ENCODE data around the gene SELENBP1. TPM values are rescaled to one million over a fixed set of nuclear protein-coding genes. Genes with fewer than 3 reads are reported as not detected.

Gene SELENBP1
- total and polyA plus RNA-seq, 9 of the 15 experiments (the other 6 are each of a cell fraction or from before 2014, with no cell fraction given) = 25.8 to 81.2 (median 47.1) TPM

- TF ChIP-seq SPI1 (IDR thresholded peaks at IDR 0.05; ENCODE audit: borderline replicate concordance, low read depth, low read length) (no peak), TGIF2 (CRISPR knock-in tag; IDR thresholded peaks at IDR 0.05) (no peak), ZNF589 (CRISPR knock-in tag; IDR thresholded peaks at IDR 0.05; ENCODE audit: low read depth) (no peak), PHF8 (IDR thresholded peaks at IDR 0.05; ENCODE audit: borderline replicate concordance, low read length) (no peak), ZFP36 (IDR thresholded peaks at IDR 0.05; ENCODE audit: low read depth, low read length, partially characterized antibody) (peak; percentile 87), ZBTB7A (IDR thresholded peaks at IDR 0.05; ENCODE audit: borderline replicate concordance, control insufficient read depth, low read depth, low read length) (no peak), CHD1 (IDR thresholded peaks at IDR 0.05; ENCODE audit: low read length) (no peak), ZBTB8A (IDR thresholded peaks at IDR 0.05; ENCODE audit: partially characterized antibody) (no peak), POLR2AphosphoS2 (IDR thresholded peaks at IDR 0.05; ENCODE audit: low read length) (no peak), TEAD4 (IDR thresholded peaks at IDR 0.05; ENCODE audit: low read length) (no peak), TEAD4 (CRISPR knock-in tag; IDR thresholded peaks at IDR 0.05; ENCODE audit: borderline replicate concordance) (no peak), ZNF75A (CRISPR knock-in tag; IDR thresholded peaks at IDR 0.05) (no peak), ZNF436 (CRISPR knock-in tag; IDR thresholded peaks at IDR 0.05) (no peak), CEBPB (tag; IDR thresholded peaks at IDR 0.05) (no peak), PHB2 (IDR thresholded peaks at IDR 0.05; ENCODE audit: low read depth) (no peak), FOXP1 (CRISPR knock-in tag; IDR thresholded peaks at IDR 0.05) (no peak), CBX3 (IDR thresholded peaks at IDR 0.05; ENCODE audit: borderline replicate concordance in 1 of 2, low read length in 2 of 2) (peak in 1 of 2 experiments; percentile 85; a peak in 2 of 3 replicates), ZNF695 (CRISPR knock-in tag; IDR thresholded peaks at IDR 0.05) (no peak), RFX1 (IDR thresholded peaks at IDR 0.05) (no peak), HCFC1 (IDR thresholded peaks at IDR 0.05; ENCODE audit: low read depth, low read length) (no peak), ZNF217 (CRISPR knock-in tag; IDR thresholded peaks at IDR 0.05) (no peak), PPARD (CRISPR knock-in tag; IDR thresholded peaks at IDR 0.05) (no peak), CHCHD3 (CRISPR knock-in tag; IDR thresholded peaks at IDR 0.05) (no peak)
- TF ChIP-seq, protein P1, sequence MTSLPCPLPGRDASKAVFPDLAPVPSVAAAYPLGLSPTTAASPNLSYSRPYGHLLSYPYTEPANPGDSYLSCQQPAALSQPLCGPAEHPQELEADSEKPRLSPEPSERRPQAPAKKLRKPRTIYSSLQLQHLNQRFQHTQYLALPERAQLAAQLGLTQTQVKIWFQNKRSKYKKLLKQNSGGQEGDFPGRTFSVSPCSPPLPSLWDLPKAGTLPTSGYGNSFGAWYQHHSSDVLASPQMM (CRISPR knock-in tag; IDR thresholded peaks at IDR 0.05) = no peak
- TF ChIP-seq, protein P2, sequence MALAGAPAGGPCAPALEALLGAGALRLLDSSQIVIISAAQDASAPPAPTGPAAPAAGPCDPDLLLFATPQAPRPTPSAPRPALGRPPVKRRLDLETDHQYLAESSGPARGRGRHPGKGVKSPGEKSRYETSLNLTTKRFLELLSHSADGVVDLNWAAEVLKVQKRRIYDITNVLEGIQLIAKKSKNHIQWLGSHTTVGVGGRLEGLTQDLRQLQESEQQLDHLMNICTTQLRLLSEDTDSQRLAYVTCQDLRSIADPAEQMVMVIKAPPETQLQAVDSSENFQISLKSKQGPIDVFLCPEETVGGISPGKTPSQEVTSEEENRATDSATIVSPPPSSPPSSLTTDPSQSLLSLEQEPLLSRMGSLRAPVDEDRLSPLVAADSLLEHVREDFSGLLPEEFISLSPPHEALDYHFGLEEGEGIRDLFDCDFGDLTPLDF (CRISPR knock-in tag; IDR thresholded peaks at IDR 0.05) = no peak
- TF ChIP-seq, protein P3, sequence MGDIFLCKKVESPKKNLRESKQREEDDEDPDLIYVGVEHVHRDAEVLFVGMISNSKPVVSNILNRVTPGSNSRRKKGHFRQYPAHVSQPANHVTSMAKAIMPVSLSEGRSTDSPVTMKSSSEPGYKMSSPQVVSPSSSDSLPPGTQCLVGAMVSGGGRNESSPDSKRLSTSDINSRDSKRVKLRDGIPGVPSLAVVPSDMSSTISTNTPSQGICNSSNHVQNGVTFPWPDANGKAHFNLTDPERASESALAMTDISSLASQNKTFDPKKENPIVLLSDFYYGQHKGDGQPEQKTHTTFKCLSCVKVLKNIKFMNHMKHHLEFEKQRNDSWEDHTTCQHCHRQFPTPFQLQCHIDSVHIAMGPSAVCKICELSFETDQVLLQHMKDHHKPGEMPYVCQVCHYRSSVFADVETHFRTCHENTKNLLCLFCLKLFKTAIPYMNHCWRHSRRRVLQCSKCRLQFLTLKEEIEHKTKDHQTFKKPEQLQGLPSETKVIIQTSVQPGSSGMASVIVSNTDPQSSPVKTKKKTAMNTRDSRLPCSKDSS (IDR thresholded peaks at IDR 0.05; ENCODE audit: low read depth, partially characterized antibody) = peak; percentile 57
Observed at GRCh38 chr1:151352021-151352718, 20.3 kb downstream of the SELENBP1 start (continued).
